ENCODE data around the gene BLMH. TPM values are rescaled to one million over a fixed set of nuclear protein-coding genes. Genes with fewer than 3 reads are reported as not detected.

The BLMH gene
- total and polyA plus RNA-seq, 8 donors, result 11.8 to 24.6 (median 17.6) TPM

GRCh38 chr17:30217746-30218245, 73.9 kb downstream of the BLMH start:
- FAIRE-seq, result no peak
- no peak for ATAC-seq
- Histone ChIP-seq H3K4me3 (no peak overlapping the region), H3K27ac (no peak overlapping the region), H3K4me1 (no peaks in the 10 kb centered on the region), H3K36me3 (no peaks in the 10 kb centered on the region), H3K27me3 (no peaks in the 10 kb centered on the region), H3K9me3 (no peaks in the 10 kb centered on the region)
- TF ChIP-seq CTCF (IDR thresholded peaks at IDR 0.05), result no peak
- no peak for DNase-seq
- intact Hi-C loops (cut with DNase I), result no loop called here
- 88 to 93% methylated on average over 11 of the region's 11 CpGs for WGBS, 2 donors

- Histone ChIP-seq H3K4me3 (no peak overlapping the region), H3K4me1 (no peaks in the 10 kb centered on the region), H3K27me3 (no peaks in the 10 kb centered on the region), H3K27ac (no peak overlapping the region), H3K36me3 (no peaks in the 10 kb centered on the region), H3K9me3 (no peaks in the 10 kb centered on the region)
- ATAC-seq (no peak), FAIRE-seq (no peak), DNase-seq (no peak)
- TF ChIP-seq CTCF (IDR thresholded peaks at IDR 0.05), result no peak
- intact Hi-C loops (cut with DNase I), result no loop called here
- WGBS, 2 donors, result 86 to 95% methylated on average over 6 of the region's 6 CpGs
These were observed 74.7 kb downstream of the BLMH start for GRCh38 chr17:30217054-30217453.

GRCh38 chr17:30212750-30213149, 79.0 kb downstream of the BLMH start:
- no peak for DNase-seq
- Histone ChIP-seq H3K27ac (no peak overlapping the region), H3K4me3 (no peak overlapping the region), H3K9me3 (no peaks in the 10 kb centered on the region), H3K27me3 (no peaks in the 10 kb centered on the region), H3K4me1 (no peaks in the 10 kb centered on the region), H3K36me3 (no peaks in the 10 kb centered on the region)
- ATAC-seq, result no peak
- FAIRE-seq, result no peak
- WGBS, 2 donors, result 84 to 88% methylated on average over 11 of the region's 11 CpGs
- TF ChIP-seq CTCF (IDR thresholded peaks at IDR 0.05), result no peak
- intact Hi-C loops (cut with DNase I), result no loop called here

- 81% methylated on average over 6 of the region's 6 CpGs for WGBS, 2 donors
- DNase-seq (no peak), ATAC-seq (no peak), FAIRE-seq (no peak)
- no peaks in the 10 kb centered on the region for H3K36me3 ChIP-seq
- TF ChIP-seq CTCF (IDR thresholded peaks at IDR 0.05), result no peak
- H3K27ac ChIP-seq, result no peak overlapping the region
- no peaks in the 10 kb centered on the region for H3K9me3 ChIP-seq
- no peaks in the 10 kb centered on the region for H3K27me3 ChIP-seq
- no peaks in the 10 kb centered on the region for H3K4me1 ChIP-seq
- intact Hi-C loops (cut with DNase I), result no loop called here
- no peak overlapping the region for H3K4me3 ChIP-seq
These were observed 80.4 kb downstream of the BLMH start for GRCh38 chr17:30211371-30211770.

GRCh38 chr17:30210901-30211300, 80.8 kb downstream of the BLMH start:
- H3K36me3 ChIP-seq, result no peaks in the 10 kb centered on the region
- intact Hi-C loops (cut with DNase I), result no loop called here
- 84% methylated on average over 10 of the region's 10 CpGs for WGBS, 2 donors
- H3K27ac ChIP-seq, result no peak overlapping the region
- DNase-seq (no peak), FAIRE-seq (no peak), ATAC-seq (no peak)
- no peaks in the 10 kb centered on the region for H3K27me3 ChIP-seq
- H3K9me3 ChIP-seq, result no peaks in the 10 kb centered on the region
- no peak overlapping the region for H3K4me3 ChIP-seq
- no peak for TF ChIP-seq CTCF (IDR thresholded peaks at IDR 0.05)
- no peaks in the 10 kb centered on the region for H3K4me1 ChIP-seq
